H9 (cell line): ENCODE data around the gene F8. TPM values are rescaled to one million over a fixed set of nuclear protein-coding genes. Genes with fewer than 3 reads are reported as not detected.

Experiments used
- DNase-seq: peaks from one replicate; pipeline ENCODE4 v3.0.0-alpha.2; 2017
- H2AFZ ChIP-seq: one replicate; pipeline ENCODE4 v1.6.1; 2013; ENCODE audit warnings: mild to moderate bottlenecking, low read length, control low read depth, moderate library complexity
- H2AK5ac ChIP-seq: 2 replicates; pipeline ENCODE4 v1.6.1; 2013; ENCODE audit warnings: low read length, control low read depth, mixed read lengths; ENCODE audit not compliant: insufficient read length
- H2BK120ac ChIP-seq: one replicate; pipeline ENCODE4 v1.6.1; 2013; ENCODE audit warnings: low read depth, mild to moderate bottlenecking, low read length, control low read depth, inconsistent platforms; ENCODE audit not compliant: poor library complexity, severe bottlenecking
- H2BK12ac ChIP-seq: 2 replicates; pipeline ENCODE4 v1.6.1; 2013; ENCODE audit warnings: low read length, control low read depth, mixed read lengths, low read depth; ENCODE audit not compliant: insufficient read length
- H2BK15ac ChIP-seq: 2 replicates; pipeline ENCODE4 v1.6.1; 2013; ENCODE audit warnings: low read depth, low read length, control low read depth
- H2BK20ac ChIP-seq: one replicate; pipeline ENCODE4 v1.6.1; 2013; ENCODE audit warnings: low read depth, mild to moderate bottlenecking, low read length, control low read depth, inconsistent platforms; ENCODE audit not compliant: poor library complexity, severe bottlenecking
- H2BK5ac ChIP-seq: 2 replicates; pipeline ENCODE4 v1.6.1; 2013; ENCODE audit warnings: low read length, control low read depth, mixed read lengths; ENCODE audit not compliant: insufficient read length
- H3K14ac ChIP-seq: 2 replicates; pipeline ENCODE4 v1.6.1; 2013; ENCODE audit warnings: low read length, control low read depth; ENCODE audit not compliant: insufficient read depth
- H3K18ac ChIP-seq: 2 replicates; pipeline ENCODE4 v1.6.1; 2013; ENCODE audit warnings: low read depth, mild to moderate bottlenecking, mixed read lengths, low read length, control low read depth; ENCODE audit not compliant: insufficient read length
- H3K23ac ChIP-seq: 2 replicates; pipeline ENCODE4 v1.6.1; 2013; ENCODE audit warnings: low read length, control low read depth, mixed read lengths, low read depth; ENCODE audit not compliant: insufficient read length
- H3K23me2 ChIP-seq: 2 replicates; pipeline ENCODE4 v1.6.1; 2013; ENCODE audit warnings: low read depth, mild to moderate bottlenecking, mixed read lengths, low read length, control low read depth; ENCODE audit not compliant: insufficient read length, poor library complexity, severe bottlenecking
- H3K27ac ChIP-seq: 2 replicates; pipeline ENCODE4 v1.5.1; 2013; ENCODE audit warnings: low read length, control low read depth, mixed read lengths, low read depth; ENCODE audit not compliant: insufficient read length
- H3K27me3 ChIP-seq: 2 replicates; pipeline ENCODE4 v1.6.1; 2013; ENCODE audit warnings: low read length, control low read depth, inconsistent platforms; ENCODE audit not compliant: insufficient read depth
- H3K4ac ChIP-seq: 2 replicates; pipeline ENCODE4 v1.6.1; 2013; ENCODE audit warnings: low read depth, mild to moderate bottlenecking, control low read depth, inconsistent platforms, low read length, moderate library complexity
- H3K4me1 ChIP-seq: 2 replicates; pipeline ENCODE4 v1.6.1; 2013; ENCODE audit warnings: low read length, control low read depth, inconsistent platforms; ENCODE audit not compliant: insufficient read depth
- H3K4me2 ChIP-seq: 2 replicates; pipeline ENCODE4 v1.6.1; 2013; ENCODE audit warnings: low read length, control low read depth, mixed read lengths; ENCODE audit not compliant: insufficient read length, insufficient read depth
- H3K56ac ChIP-seq: 2 replicates; pipeline ENCODE4 v1.6.1; 2013; ENCODE audit warnings: low read depth, mild to moderate bottlenecking, mixed read lengths, low read length, control low read depth; ENCODE audit not compliant: insufficient read length
- H3K79me1 ChIP-seq: 2 replicates; pipeline ENCODE4 v1.6.1; 2013; ENCODE audit warnings: low read depth, mild to moderate bottlenecking, moderate library complexity, low read length, control low read depth, inconsistent platforms; ENCODE audit not compliant: insufficient read depth, poor library complexity, severe bottlenecking
- H3K79me2 ChIP-seq: 2 replicates; pipeline ENCODE4 v1.6.1; 2013; ENCODE audit warnings: low read length, control low read depth, inconsistent platforms; ENCODE audit not compliant: insufficient read depth
- H3K9ac ChIP-seq: 2 replicates; pipeline ENCODE4 v1.6.1; 2013; ENCODE audit warnings: low read length, control low read depth, mixed read lengths; ENCODE audit not compliant: insufficient read length; ENCODE audit errors: extremely low read depth
- H3K9me3 ChIP-seq: one replicate; pipeline ENCODE4 v1.6.1; 2013; ENCODE audit warnings: low read depth, low read length, inconsistent platforms; ENCODE audit not compliant: control insufficient read depth
- H3T11ph ChIP-seq: one replicate; pipeline ENCODE4 v1.6.1; 2013; ENCODE audit warnings: mild to moderate bottlenecking, low read length, control low read depth, inconsistent platforms
- H4K20me1 ChIP-seq: one replicate; pipeline ENCODE4 v1.6.1; 2013; ENCODE audit not compliant: control insufficient read depth, insufficient read length, insufficient read depth
- H4K5ac ChIP-seq: 2 replicates; pipeline ENCODE4 v1.6.1; 2013; ENCODE audit warnings: low read depth, mild to moderate bottlenecking, mixed read lengths, low read length, control low read depth; ENCODE audit not compliant: insufficient read length
- H4K8ac ChIP-seq: replicated peaks from 2 replicates; pipeline ENCODE4 v1.6.1; 2013; ENCODE audit warnings: low read length, control low read depth, mixed read lengths, low read depth; ENCODE audit not compliant: insufficient read length
- H4K91ac ChIP-seq: 2 replicates; pipeline ENCODE4 v1.6.1; 2013; ENCODE audit warnings: low read depth, mild to moderate bottlenecking, moderate library complexity, mixed read lengths, low read length, control low read depth; ENCODE audit not compliant: insufficient read length
- H3K27ac Mint-ChIP-seq, 3 experiments: 2 replicates in 2 of 3; 3 replicates in 1 of 3; pipeline ENCODE4 v1.8.0; 2020 to 2021; ENCODE audit warnings: mixed read lengths in 3 of 3, mild to moderate bottlenecking in 1 of 3, moderate library complexity in 1 of 3
- H3K27me3 Mint-ChIP-seq: 2 replicates; pipeline ENCODE4 v1.8.0; 2021; ENCODE audit warnings: low read depth, mild to moderate bottlenecking, moderate library complexity, mixed read lengths
- H3K36me3 Mint-ChIP-seq, 3 experiments: 2 replicates in 2 of 3; 3 replicates in 1 of 3; pipeline ENCODE4 v1.8.0; 2020 to 2021; ENCODE audit warnings: low read depth in 3 of 3, mixed read lengths in 3 of 3; ENCODE audit not compliant: insufficient read depth in 1 of 3
- H3K4me1 Mint-ChIP-seq, 2 experiments: 2 replicates each; pipeline ENCODE4 v1.8.0; 2020; ENCODE audit warnings: mixed read lengths in 2 of 2
- H3K4me3 Mint-ChIP-seq, 2 experiments: 2 replicates in 1 of 2; 3 replicates in 1 of 2; pipeline ENCODE4 v1.8.0; 2020 to 2021; ENCODE audit warnings: mild to moderate bottlenecking in 2 of 2, mixed read lengths in 2 of 2, moderate library complexity in 1 of 2
- H3K9me3 Mint-ChIP-seq, 2 experiments: 2 replicates in 1 of 2; 3 replicates in 1 of 2; pipeline ENCODE4 v1.8.0; 2020; ENCODE audit warnings: mild to moderate bottlenecking in 2 of 2, mixed read lengths in 2 of 2, moderate library complexity in 1 of 2
- WGBS: extraction: QIAGEN DNeasy Blood & Tissue Kit; methylation state at CpG from one replicate; pipeline ENCODE4 v1.1.7; 2013; ENCODE audit warnings: missing lambda C conversion rate, low lambda C conversion rate, mixed read lengths; ENCODE audit not compliant: insufficient read length; ENCODE audit errors: extremely low coverage; 5-methylcytosine and 5-hydroxymethylcytosine counted together
- total RNA-seq: library from RNA; stranded (reverse); gene quantifications from 2 replicates; pipeline ENCODE4 v1.2.1, GENCODE V29; 2021
- TF ChIP-seq, protein P1 (sequence below): fragments of 200-600 bp; sonication (generic); conservative IDR thresholded peaks from 3 replicates; pipeline ENCODE4 v1.8.0; 2021; ENCODE audit warnings: antibody characterized with exemption, mild to moderate bottlenecking

F8 gene
- total RNA-seq, 1 experiment from 2014 or later: 3.1 TPM

DNA sequence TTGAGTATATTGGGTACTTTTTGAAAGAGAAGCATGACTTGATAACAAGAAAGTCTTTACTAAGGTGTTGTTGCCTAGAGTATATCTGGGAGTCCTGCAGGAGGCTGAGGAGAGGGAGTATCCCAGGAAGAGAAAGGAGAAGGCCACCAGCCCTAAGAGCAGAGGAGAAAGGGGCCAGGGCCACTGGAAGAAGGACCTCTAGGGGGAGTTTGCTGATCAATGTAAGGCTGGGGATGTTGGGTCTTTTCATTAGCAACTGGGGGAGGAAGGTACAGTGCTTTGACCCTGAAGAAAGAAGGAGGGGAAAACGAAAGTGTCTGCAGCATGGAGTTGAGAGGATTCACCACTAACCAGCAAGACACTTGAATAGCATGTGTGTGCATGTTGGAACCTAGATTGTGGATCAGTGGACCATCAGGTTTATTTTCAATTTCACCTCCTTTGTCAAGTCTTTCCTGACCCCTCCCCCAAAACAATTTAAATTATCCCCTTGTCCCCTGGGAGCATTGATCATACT lies 192.5 kb downstream of the F8 start:
- Histone ChIP-seq H3K23me2 (no peaks in the 10 kb centered on the region), H3K79me1 (no peaks in the 10 kb centered on the region), H2BK120ac (no peak overlapping the region), H3K14ac (no peak overlapping the region), H3K23ac (no peak overlapping the region), H3K56ac (no peak overlapping the region), H3K18ac (no peak overlapping the region), H4K91ac (no peak overlapping the region), H3K4me1 (no peaks in the 10 kb centered on the region; the same call in 1 of the 2 replicates), H3K27ac (no peak overlapping the region), H2BK5ac (no peak overlapping the region), H2AFZ (no peak overlapping the region), H3K79me2 (no peaks in the 10 kb centered on the region), H4K5ac (no peak overlapping the region), H3T11ph (no peak overlapping the region), H3K9me3 (peaks cover 46% of the 10 kb centered on the region), H3K27me3 (no peaks in the 10 kb centered on the region), H4K8ac (no peak overlapping the region), H2BK12ac (no peak overlapping the region), H2AK5ac (no peak overlapping the region), H2BK15ac (no peak overlapping the region), H3K4me2 (no peak overlapping the region), H3K4ac (no peak overlapping the region), H2BK20ac (no peak overlapping the region), H4K20me1 (no peaks in the 10 kb centered on the region), H3K9ac (no peak overlapping the region)
- peaks cover 0 to 8% of the 10 kb centered on the region in 2 experiments; a peak in 1 of 4 replicates for H3K4me1 Mint-ChIP-seq
- H3K36me3 Mint-ChIP-seq: peaks cover 0 to 1% (median 0%) of the 10 kb centered on the region in 3 experiments; a peak in 2 of 7 replicates
- H3K27me3 Mint-ChIP-seq: no peaks in the 10 kb centered on the region; the same call in none of the 2 replicates
- no peak overlapping the region for H3K4me3 Mint-ChIP-seq
- peaks cover 58 to 63% of the 10 kb centered on the region in 2 experiments for H3K9me3 Mint-ChIP-seq
- TF ChIP-seq, protein P1, sequence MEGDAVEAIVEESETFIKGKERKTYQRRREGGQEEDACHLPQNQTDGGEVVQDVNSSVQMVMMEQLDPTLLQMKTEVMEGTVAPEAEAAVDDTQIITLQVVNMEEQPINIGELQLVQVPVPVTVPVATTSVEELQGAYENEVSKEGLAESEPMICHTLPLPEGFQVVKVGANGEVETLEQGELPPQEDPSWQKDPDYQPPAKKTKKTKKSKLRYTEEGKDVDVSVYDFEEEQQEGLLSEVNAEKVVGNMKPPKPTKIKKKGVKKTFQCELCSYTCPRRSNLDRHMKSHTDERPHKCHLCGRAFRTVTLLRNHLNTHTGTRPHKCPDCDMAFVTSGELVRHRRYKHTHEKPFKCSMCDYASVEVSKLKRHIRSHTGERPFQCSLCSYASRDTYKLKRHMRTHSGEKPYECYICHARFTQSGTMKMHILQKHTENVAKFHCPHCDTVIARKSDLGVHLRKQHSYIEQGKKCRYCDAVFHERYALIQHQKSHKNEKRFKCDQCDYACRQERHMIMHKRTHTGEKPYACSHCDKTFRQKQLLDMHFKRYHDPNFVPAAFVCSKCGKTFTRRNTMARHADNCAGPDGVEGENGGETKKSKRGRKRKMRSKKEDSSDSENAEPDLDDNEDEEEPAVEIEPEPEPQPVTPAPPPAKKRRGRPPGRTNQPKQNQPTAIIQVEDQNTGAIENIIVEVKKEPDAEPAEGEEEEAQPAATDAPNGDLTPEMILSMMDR: peak; percentile 25; the same call in 1 of the 3 replicates
- no CpG with 5 or more reads among the region's 1 CpG for WGBS
- no peak overlapping the region for H3K27ac Mint-ChIP-seq
- DNase-seq: no peak
